ENCODE data around the gene ELAVL2. TPM values are rescaled to one million over a fixed set of nuclear protein-coding genes. Genes with fewer than 3 reads are reported as not detected.
A peak's percentile ranks its signal among the peaks of the same experiment; 100 is the strongest.

The ELAVL2 gene
- total RNA-seq, 1 donor from 2014 or later = 21.1 TPM

- DNase-seq (ENCODE audit: low spot score) = no peak
- H3K27ac Mint-ChIP-seq = no peak overlapping the region
These were observed 139.8 kb downstream of the ELAVL2 start for GRCh38 chr9:23686257-23686656.

DNA sequence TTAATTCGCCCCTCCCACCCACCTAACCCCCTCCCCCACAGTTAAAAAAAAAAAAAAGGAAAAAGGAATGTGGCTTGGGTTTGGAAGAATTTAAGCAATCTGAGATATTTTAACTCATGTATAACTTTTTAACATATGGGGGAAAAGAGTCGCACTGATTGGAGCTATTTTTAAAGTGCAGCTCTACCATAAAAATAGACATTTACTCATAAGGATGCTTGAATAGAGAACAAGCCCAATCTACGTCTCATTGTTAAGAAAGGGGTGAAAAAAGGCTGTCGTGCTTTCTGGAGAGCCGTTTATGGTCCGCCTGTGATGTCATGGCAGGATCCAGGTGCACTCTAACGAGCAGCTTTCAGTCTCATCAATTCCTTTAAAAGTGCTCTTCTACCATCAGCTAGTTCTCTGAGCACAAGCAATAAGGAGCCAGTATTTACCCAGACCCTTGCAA is 142.4 kb downstream of the ELAVL2 start:
- no peaks in the 10 kb centered on the region for H3K36me3 ChIP-seq
- no peaks in the 10 kb centered on the region for H3K9me3 ChIP-seq (ENCODE audit: low read depth)
- H3K4me3 ChIP-seq = no peak overlapping the region
- no peaks in the 10 kb centered on the region for H3K9me3 Mint-ChIP-seq
- no peaks in the 10 kb centered on the region for H4K20me1 ChIP-seq (ENCODE audit: low read depth)
- TF ChIP-seq EZH2phosphoT487 (IDR thresholded peaks at IDR 0.05) (no peak), EZH2 (IDR thresholded peaks at IDR 0.05) (no peak)
- TF ChIP-seq, protein P1, sequence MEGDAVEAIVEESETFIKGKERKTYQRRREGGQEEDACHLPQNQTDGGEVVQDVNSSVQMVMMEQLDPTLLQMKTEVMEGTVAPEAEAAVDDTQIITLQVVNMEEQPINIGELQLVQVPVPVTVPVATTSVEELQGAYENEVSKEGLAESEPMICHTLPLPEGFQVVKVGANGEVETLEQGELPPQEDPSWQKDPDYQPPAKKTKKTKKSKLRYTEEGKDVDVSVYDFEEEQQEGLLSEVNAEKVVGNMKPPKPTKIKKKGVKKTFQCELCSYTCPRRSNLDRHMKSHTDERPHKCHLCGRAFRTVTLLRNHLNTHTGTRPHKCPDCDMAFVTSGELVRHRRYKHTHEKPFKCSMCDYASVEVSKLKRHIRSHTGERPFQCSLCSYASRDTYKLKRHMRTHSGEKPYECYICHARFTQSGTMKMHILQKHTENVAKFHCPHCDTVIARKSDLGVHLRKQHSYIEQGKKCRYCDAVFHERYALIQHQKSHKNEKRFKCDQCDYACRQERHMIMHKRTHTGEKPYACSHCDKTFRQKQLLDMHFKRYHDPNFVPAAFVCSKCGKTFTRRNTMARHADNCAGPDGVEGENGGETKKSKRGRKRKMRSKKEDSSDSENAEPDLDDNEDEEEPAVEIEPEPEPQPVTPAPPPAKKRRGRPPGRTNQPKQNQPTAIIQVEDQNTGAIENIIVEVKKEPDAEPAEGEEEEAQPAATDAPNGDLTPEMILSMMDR (IDR thresholded peaks at IDR 0.05) = no peak
- peaks cover 19% of the 10 kb centered on the region for H3K36me3 Mint-ChIP-seq
- no peak overlapping the region for H3K27ac Mint-ChIP-seq
- no peaks in the 10 kb centered on the region for H3K27me3 ChIP-seq
- peaks cover 37% of the 10 kb centered on the region for H3K4me1 Mint-ChIP-seq
- no peaks in the 10 kb centered on the region for H3K79me2 ChIP-seq (ENCODE audit: low read depth)
- no peak overlapping the region for H3K9ac ChIP-seq
- DNase-seq (ENCODE audit: low spot score) = peak; percentile 27
- peak overlapping the region; percentile 46 for H3K4me2 ChIP-seq
- peaks cover 42% of the 10 kb centered on the region for H3K4me1 ChIP-seq
- no peak overlapping the region for H3K4me3 Mint-ChIP-seq
- peak overlapping the region; percentile 63 for H3K27ac ChIP-seq
- H3K27me3 Mint-ChIP-seq (ENCODE audit: insufficient read depth, low read depth) = peaks cover 2% of the 10 kb centered on the region
- H3F3A ChIP-seq (ENCODE audit: low read depth) = peaks cover 7% of the 10 kb centered on the region
- peak overlapping the region; percentile 49 for H2AFZ ChIP-seq (replicated peaks)

More at GRCh38 chr9:23686257-23686656, 139.8 kb downstream of the ELAVL2 start:
- H3K9me3 Mint-ChIP-seq = no peaks in the 10 kb centered on the region
- no peak overlapping the region for H3K4me3 Mint-ChIP-seq
- Histone ChIP-seq H3K79me2 (ENCODE audit: low read depth) (no peaks in the 10 kb centered on the region), H4K20me1 (ENCODE audit: low read depth) (peaks cover 5% of the 10 kb centered on the region), H2AFZ (replicated peaks) (no peak overlapping the region), H3F3A (ENCODE audit: low read depth) (peaks cover 7% of the 10 kb centered on the region), H3K27ac (no peak overlapping the region), H3K4me1 (peaks cover 59% of the 10 kb centered on the region), H3K9me3 (ENCODE audit: low read depth) (no peaks in the 10 kb centered on the region), H3K27me3 (no peaks in the 10 kb centered on the region), H3K4me3 (no peak overlapping the region), H3K4me2 (no peak overlapping the region), H3K36me3 (no peaks in the 10 kb centered on the region), H3K9ac (no peak overlapping the region)
- TF ChIP-seq EZH2phosphoT487 (IDR thresholded peaks at IDR 0.05) (no peak), EZH2 (IDR thresholded peaks at IDR 0.05) (no peak)
- TF ChIP-seq, protein P1 (IDR thresholded peaks at IDR 0.05) = no peak
- H3K27me3 Mint-ChIP-seq (ENCODE audit: insufficient read depth, low read depth) = peaks cover 2% of the 10 kb centered on the region
- H3K36me3 Mint-ChIP-seq = peaks cover 14% of the 10 kb centered on the region
- peaks cover 49% of the 10 kb centered on the region for H3K4me1 Mint-ChIP-seq

- Histone ChIP-seq H3K27ac (no peak overlapping the region), H2AFZ (replicated peaks) (no peak overlapping the region), H4K20me1 (ENCODE audit: low read depth) (no peaks in the 10 kb centered on the region), H3K36me3 (no peaks in the 10 kb centered on the region), H3K27me3 (no peaks in the 10 kb centered on the region), H3K9me3 (ENCODE audit: low read depth) (no peaks in the 10 kb centered on the region), H3F3A (ENCODE audit: low read depth) (peaks cover 7% of the 10 kb centered on the region), H3K9ac (no peak overlapping the region), H3K4me3 (no peak overlapping the region), H3K79me2 (ENCODE audit: low read depth) (no peaks in the 10 kb centered on the region), H3K4me1 (peaks cover 42% of the 10 kb centered on the region), H3K4me2 (peak overlapping the region; percentile 46)
- Mint-ChIP-seq H3K36me3 (peaks cover 19% of the 10 kb centered on the region), H3K9me3 (no peaks in the 10 kb centered on the region), H3K27me3 (ENCODE audit: insufficient read depth, low read depth) (peaks cover 2% of the 10 kb centered on the region), H3K4me3 (no peak overlapping the region), H3K27ac (peak overlapping the region; percentile 62), H3K4me1 (peaks cover 37% of the 10 kb centered on the region)
- TF ChIP-seq, protein P1 (IDR thresholded peaks at IDR 0.05) = no peak
- TF ChIP-seq EZH2 (IDR thresholded peaks at IDR 0.05) (no peak), EZH2phosphoT487 (IDR thresholded peaks at IDR 0.05) (no peak)
- no peak for DNase-seq (ENCODE audit: low spot score)
These were observed 143.1 kb downstream of the ELAVL2 start for GRCh38 chr9:23682891-23683431.
